Right lobe of liver (tissue), 6 donors: ENCODE measurements around the gene ZNF680. TPM values are rescaled to one million over a fixed set of nuclear protein-coding genes. Genes with fewer than 3 reads are reported as not detected.

Experiments used
- ATAC-seq, 4 donors: fragments of 200-7000 bp; cut with Tn5 transposase; one replicate each; pipeline ENCODE4 v1.9.1; 2020; ENCODE audit warnings: mild to moderate bottlenecking in 4 of 4, moderate library complexity in 4 of 4
- DNase-seq, 3 donors: peaks; one replicate each; pipeline ENCODE4 v3.0.0-alpha.2; 2020
- H3K27ac ChIP-seq, 3 donors: fragments of 200-600 bp; one replicate each; pipeline ENCODE4 v1.8.0; 2022
- H3K27me3 ChIP-seq, 2 donors: fragments of 200-600 bp; one replicate each; pipeline ENCODE4 v1.8.0; 2022
- H3K36me3 ChIP-seq, 4 donors: fragments of 200-600 bp; sonication (generic) in 1 of 4; one replicate each; pipeline versions ENCODE4 v1.5.1 to v1.8.0; 2017 to 2022; ENCODE audit warnings: control low read depth in 1 of 4
- H3K4me1 ChIP-seq, 4 donors: fragments of 200-600 bp; sonication (generic) in 1 of 4; one replicate each; pipeline versions ENCODE4 v1.5.1 to v1.8.0; 2017 to 2022; ENCODE audit warnings: control low read depth in 1 of 4
- H3K4me3 ChIP-seq, 3 donors: fragments of 200-600 bp; one replicate each; pipeline ENCODE4 v1.8.0; 2022
- H3K9me3 ChIP-seq, 4 donors: fragments of 200-600 bp; sonication (generic) in 1 of 4; one replicate each; pipeline versions ENCODE4 v1.5.1 to v1.8.0; 2017 to 2022; ENCODE audit warnings: control low read depth in 1 of 4
- POLR2A ChIP-seq: fragments of 450-650 bp; IDR thresholded peaks from one replicate; pipeline ENCODE4 v1.6.1; 2017; ENCODE audit warnings: antibody characterized with exemption, mild to moderate bottlenecking
- WGBS: methylation state at CpG from one replicate; pipeline ENCODE4 v1.1.6; 2018; ENCODE audit warnings: low coverage, low lambda C conversion rate; ENCODE audit not compliant: insufficient coverage; ENCODE audit errors: missing lambda C conversion rate; 5-methylcytosine and 5-hydroxymethylcytosine counted together
- intact Hi-C, 2 donors: fragments of 100-400 bp; cut with DNase I; formaldehyde crosslinking; loops; one replicate each; pipeline versions ENCODE4 v1.11.2 to v1.14.1; 2022
- long read RNA-seq: library from polyadenylated mRNA; unstranded; transcript quantifications from one replicate; pipeline ENCODE4 v2.0.0, GENCODE V29; 2019
- total RNA-seq, 6 experiments: library from RNA; depleted of rRNA in 2 of 6; stranded (reverse); fragments of >200 nt in 2 of 6; fragmentation: NEBNext Ultra II Directional in 3 of 6; extraction: Animal tissue kit (Norgen Biotek cat#: 25700) in 3 of 6; gene quantifications; one replicate each; pipeline versions ENCODE4 v1.1.0 to v1.2.4, GENCODE V29; 2016 to 2023
- TF ChIP-seq, protein P1 (sequence below), 4 donors: fragments of 200-600 bp in 3 of 4; fragments of 450-650 bp in 1 of 4; IDR thresholded peaks; one replicate each; pipeline versions ENCODE4 v1.5.1 to v1.8.0; 2016 to 2022; ENCODE audit warnings: antibody characterized with exemption in 4 of 4, mild to moderate bottlenecking in 2 of 4
- donor health status: DM: no; HTN: yes; CAD: no.
- donor health status: DM: no; HTN: no; CAD: no.
- donor health status: DM: no; HTN: no; CAD: no.
- donor health status: DM: no; HTN: yes; CAD: no.
- donor health status: DM: no; HTN: yes; CAD: no.

The ZNF680 gene
- 10 to 100 TPM in 5 of 6 experiments, 1 to 10 TPM in 1; 5.5 to 16.2 (median 12.9) TPM for total RNA-seq
- long read RNA-seq, partial matches to known transcripts: 3 of 6 reads
- long read RNA-seq, other reads (novel, unspliced or antisense): 3 of 6 reads

DNA sequence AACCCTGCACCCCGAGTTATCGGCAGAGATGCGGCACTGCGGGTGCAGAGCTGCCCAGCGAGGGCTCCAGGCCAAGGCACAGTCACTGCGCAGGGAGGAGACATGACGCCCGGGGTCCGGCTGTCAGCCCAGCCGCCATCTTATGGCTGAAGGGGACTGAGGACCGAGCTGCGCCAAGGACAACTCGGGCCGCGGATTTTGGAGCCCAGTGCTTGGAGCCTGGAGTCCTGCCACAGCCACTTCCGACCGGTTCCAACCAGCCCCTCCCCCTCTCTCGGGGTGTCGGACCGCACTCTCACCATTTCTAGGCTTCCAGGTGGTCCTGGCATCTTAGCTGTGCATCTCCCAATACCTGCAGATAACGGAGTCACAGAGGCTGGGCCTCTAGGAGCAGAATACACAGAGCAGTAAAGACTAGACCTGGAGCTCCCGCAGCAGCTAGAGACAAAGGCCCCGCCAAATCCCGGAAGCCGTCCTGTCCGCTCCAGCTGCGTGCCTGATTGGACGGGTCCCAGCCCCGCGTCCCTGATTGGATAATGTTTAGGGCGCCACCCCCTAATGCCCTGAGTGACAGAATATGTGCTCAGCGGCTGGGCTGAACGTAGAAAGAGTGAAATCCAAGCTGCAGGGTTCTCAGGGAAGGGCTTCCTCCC, at the start of gene ZNF680:
TSS of gene ZNF680 (minus strand) at position 446 of the 653 bp plus-strand sequence. CDS start at position 329, 117 bp downstream.
- intact Hi-C loops: no loop called here
- H3K27me3 ChIP-seq: no peaks in the 10 kb centered on the region
- H3K9me3 ChIP-seq: no peaks in the 10 kb centered on the region
- H3K4me3 ChIP-seq: peak within 1 kb of the TSS; percentile 54 to 82 (median 71)
- ATAC-seq (peak; percentile 94 to 99 (median 96)), DNase-seq (peak; percentile 94 to 99 (median 97))
- peaks cover 0 to 26% (median 11%) of the 10 kb centered on the region in 4 donors for H3K4me1 ChIP-seq
- peak; percentile 82 for TF ChIP-seq POLR2A
- TF ChIP-seq, protein P1, sequence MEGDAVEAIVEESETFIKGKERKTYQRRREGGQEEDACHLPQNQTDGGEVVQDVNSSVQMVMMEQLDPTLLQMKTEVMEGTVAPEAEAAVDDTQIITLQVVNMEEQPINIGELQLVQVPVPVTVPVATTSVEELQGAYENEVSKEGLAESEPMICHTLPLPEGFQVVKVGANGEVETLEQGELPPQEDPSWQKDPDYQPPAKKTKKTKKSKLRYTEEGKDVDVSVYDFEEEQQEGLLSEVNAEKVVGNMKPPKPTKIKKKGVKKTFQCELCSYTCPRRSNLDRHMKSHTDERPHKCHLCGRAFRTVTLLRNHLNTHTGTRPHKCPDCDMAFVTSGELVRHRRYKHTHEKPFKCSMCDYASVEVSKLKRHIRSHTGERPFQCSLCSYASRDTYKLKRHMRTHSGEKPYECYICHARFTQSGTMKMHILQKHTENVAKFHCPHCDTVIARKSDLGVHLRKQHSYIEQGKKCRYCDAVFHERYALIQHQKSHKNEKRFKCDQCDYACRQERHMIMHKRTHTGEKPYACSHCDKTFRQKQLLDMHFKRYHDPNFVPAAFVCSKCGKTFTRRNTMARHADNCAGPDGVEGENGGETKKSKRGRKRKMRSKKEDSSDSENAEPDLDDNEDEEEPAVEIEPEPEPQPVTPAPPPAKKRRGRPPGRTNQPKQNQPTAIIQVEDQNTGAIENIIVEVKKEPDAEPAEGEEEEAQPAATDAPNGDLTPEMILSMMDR (IDR thresholded peaks at IDR 0.05): no peak
- 1% methylated on average over 23 of the region's 33 CpGs for WGBS
- H3K27ac ChIP-seq: peak within 1 kb of the TSS; percentile 76 to 92 (median 77)
- no peaks in the 10 kb centered on the region for H3K36me3 ChIP-seq

DNA sequence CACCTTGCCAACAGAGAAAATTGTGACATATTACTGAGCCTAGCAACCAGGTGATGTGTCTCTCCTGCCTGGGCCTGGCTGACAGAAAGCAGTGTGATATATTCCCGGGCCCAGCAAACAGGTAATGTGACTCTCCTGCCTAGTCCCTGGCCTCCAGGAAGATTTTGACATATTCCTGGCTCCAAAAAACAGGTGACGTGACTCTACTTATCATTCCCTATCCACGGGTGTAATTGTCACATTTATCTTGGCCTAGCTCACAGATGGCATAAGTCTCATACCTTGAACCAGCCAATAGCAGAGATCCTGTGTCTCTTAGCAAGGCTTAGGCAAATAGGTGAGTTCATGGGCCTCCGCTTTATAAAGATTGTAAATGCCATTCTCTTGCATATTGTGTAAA, 49.6 kb upstream of the ZNF680 start:
- no peaks in the 10 kb centered on the region for H3K36me3 ChIP-seq
- 67% methylated on average over 1 of the region's 4 CpGs for WGBS
- no peak overlapping the region for H3K4me3 ChIP-seq
- TF ChIP-seq POLR2A: no peak
- TF ChIP-seq, protein P1 (IDR thresholded peaks at IDR 0.05): no peak
- H3K4me1 ChIP-seq: no peaks in the 10 kb centered on the region
- DNase-seq: no peak
- ATAC-seq: no peak
- H3K9me3 ChIP-seq: no peaks in the 10 kb centered on the region
- H3K27me3 ChIP-seq: no peaks in the 10 kb centered on the region
- no peak overlapping the region for H3K27ac ChIP-seq
- intact Hi-C loops: no loop called here

DNA sequence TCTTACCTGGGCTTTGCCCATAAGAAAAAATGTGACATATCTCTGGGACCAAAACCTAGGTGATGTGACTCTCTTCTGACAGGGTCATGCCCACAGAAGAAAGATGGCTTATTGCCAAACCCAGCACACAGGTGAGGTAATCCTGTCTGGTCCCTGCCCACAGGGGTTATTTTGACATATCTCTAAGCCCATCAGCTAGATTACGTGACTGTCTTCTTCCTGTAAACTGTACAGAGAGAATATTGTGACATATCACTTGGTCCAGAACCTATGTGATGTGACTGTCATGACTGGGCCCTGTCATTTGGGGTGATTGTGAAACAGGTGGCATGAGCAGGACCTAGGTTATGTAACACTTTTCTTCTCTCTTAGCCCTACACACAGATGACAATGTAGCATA, 48.8 kb upstream of the ZNF680 start:
- no peaks in the 10 kb centered on the region for H3K9me3 ChIP-seq
- H3K27me3 ChIP-seq: no peaks in the 10 kb centered on the region
- intact Hi-C loops: no loop called here
- H3K4me3 ChIP-seq: no peak overlapping the region
- no peaks in the 10 kb centered on the region for H3K4me1 ChIP-seq
- H3K36me3 ChIP-seq: no peaks in the 10 kb centered on the region
- no peak for ATAC-seq
- no peak overlapping the region for H3K27ac ChIP-seq
- no peak for DNase-seq
- TF ChIP-seq, protein P1 (IDR thresholded peaks at IDR 0.05): no peak
- TF ChIP-seq POLR2A: no peak
- WGBS: 80% methylated on average over 1 of the region's 1 CpG

DNA sequence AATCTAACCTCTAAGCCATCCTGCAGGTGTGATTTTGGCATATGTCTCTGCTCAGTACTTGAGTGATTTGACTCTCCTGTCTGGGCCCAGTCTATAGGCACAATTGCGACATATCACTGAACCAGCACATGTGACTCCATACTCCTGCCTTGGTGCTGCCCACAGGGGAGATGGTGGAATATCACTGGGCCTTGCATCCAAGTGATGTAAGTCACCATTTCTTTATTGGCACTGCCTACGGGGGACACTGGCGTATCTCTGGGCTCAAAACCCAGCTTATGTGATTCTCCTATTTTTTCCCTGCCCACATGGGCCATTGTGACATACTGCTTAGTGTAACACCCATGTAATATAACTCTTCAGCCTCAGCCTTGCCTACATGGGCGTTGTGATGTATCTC, 48.1 kb upstream of the ZNF680 start:
- H3K4me3 ChIP-seq: no peak overlapping the region
- DNase-seq (no peak), ATAC-seq (no peak)
- WGBS: 77% methylated on average over 2 of the region's 4 CpGs
- intact Hi-C loops: no loop called here
- H3K9me3 ChIP-seq: no peaks in the 10 kb centered on the region
- H3K36me3 ChIP-seq: no peaks in the 10 kb centered on the region
- no peaks in the 10 kb centered on the region for H3K27me3 ChIP-seq
- no peak overlapping the region for H3K27ac ChIP-seq
- H3K4me1 ChIP-seq: no peaks in the 10 kb centered on the region
- TF ChIP-seq POLR2A: no peak
- TF ChIP-seq, protein P1 (IDR thresholded peaks at IDR 0.05): no peak
